Ishikawa (cell line): ENCODE data around the gene PCK1.

Experiments used
- CEBPB ChIP-seq: IDR thresholded peaks from 2 replicates; pipeline ENCODE4 v1.6.1; 2012
- CREB1 ChIP-seq: IDR thresholded peaks from 2 replicates; pipeline ENCODE4 v1.6.1; 2012; ENCODE audit warnings: low read depth
- EGR1 ChIP-seq: IDR thresholded peaks from 2 replicates; pipeline ENCODE4 v1.6.1; 2012
- EP300 ChIP-seq: IDR thresholded peaks from 2 replicates; pipeline ENCODE4 v1.6.1; 2012; ENCODE audit warnings: borderline replicate concordance
- FOXM1 ChIP-seq: IDR thresholded peaks from 2 replicates; pipeline ENCODE4 v1.6.1; 2012; ENCODE audit warnings: low read depth, borderline replicate concordance
- MAX ChIP-seq: IDR thresholded peaks from 2 replicates; pipeline ENCODE4 v1.6.1; 2012
- NFIC ChIP-seq: IDR thresholded peaks from 2 replicates; pipeline ENCODE4 v1.6.1; 2012
- RAD21 ChIP-seq: IDR thresholded peaks from 2 replicates; pipeline ENCODE4 v1.6.1; 2012; ENCODE audit warnings: low read depth
- REST ChIP-seq: IDR thresholded peaks from 2 replicates; pipeline ENCODE4 v1.6.1; 2012; ENCODE audit warnings: low read depth, mild to moderate bottlenecking
- TAF1 ChIP-seq: IDR thresholded peaks from 2 replicates; pipeline ENCODE4 v1.6.1; 2012; ENCODE audit warnings: low read depth, mild to moderate bottlenecking
- TCF12 ChIP-seq: IDR thresholded peaks from 2 replicates; pipeline ENCODE4 v1.6.1; 2012; ENCODE audit warnings: low read depth
- TEAD4 ChIP-seq: IDR thresholded peaks from 2 replicates; pipeline ENCODE4 v1.6.1; 2012
- USF1 ChIP-seq: IDR thresholded peaks from 2 replicates; pipeline ENCODE4 v1.6.1; 2012
- YY1 ChIP-seq: IDR thresholded peaks from 2 replicates; pipeline ENCODE4 v1.6.1; 2012; ENCODE audit warnings: low read depth
- ZBTB7A ChIP-seq: IDR thresholded peaks from 2 replicates; pipeline ENCODE4 v1.6.1; 2012; ENCODE audit warnings: low read depth

PCK1 gene

GRCh38 chr20:57609842-57610167 lies 48.9 kb downstream of the PCK1 start:
- no peak for TF ChIP-seq CEBPB
- no peak for TF ChIP-seq USF1
- TF ChIP-seq TEAD4: no peak
- no peak for TF ChIP-seq YY1
- TF ChIP-seq REST: no peak

- TF ChIP-seq MAX (no peak), CREB1 (no peak), YY1 (no peak), ZBTB7A (no peak), TAF1 (no peak), REST (no peak), TCF12 (no peak), EP300 (no peak), FOXM1 (no peak), CEBPB (no peak), TEAD4 (no peak), EGR1 (no peak), USF1 (no peak)
Measured at GRCh38 chr20:57610261-57610952, 49.5 kb downstream of the PCK1 start.

GRCh38 chr20:57611586-57612311 lies 50.8 kb downstream of the PCK1 start:
- TF ChIP-seq EP300 (no peak), TCF12 (no peak), REST (no peak), NFIC (no peak), TAF1 (no peak), CREB1 (no peak), MAX (no peak), CEBPB (no peak), RAD21 (no peak), USF1 (no peak), FOXM1 (no peak), TEAD4 (no peak), YY1 (no peak), EGR1 (no peak)

GRCh38 chr20:57612436-57612835 lies 51.5 kb downstream of the PCK1 start:
- no peak for TF ChIP-seq TAF1
- TF ChIP-seq ZBTB7A: no peak
- TF ChIP-seq NFIC: no peak
- TF ChIP-seq CEBPB: no peak
- TF ChIP-seq CREB1: no peak
- no peak for TF ChIP-seq MAX
- no peak for TF ChIP-seq FOXM1
- TF ChIP-seq RAD21: no peak
- TF ChIP-seq REST: no peak
- no peak for TF ChIP-seq TEAD4
- no peak for TF ChIP-seq TCF12
- TF ChIP-seq EP300: no peak
